K562 (cell line): Measurements from ENCODE around the gene MOB1B. TPM values are rescaled to one million over a fixed set of nuclear protein-coding genes. Genes with fewer than 3 reads are reported as not detected.

ENCODE experiments used
- CBX1 ChIP-seq: sonication (generic); IDR thresholded peaks from 2 replicates; pipeline ENCODE4 v1.6.1; 2016; ENCODE audit warnings: antibody characterized with exemption, low read depth, mild to moderate bottlenecking
- ELK1 ChIP-seq: sonication (generic); formaldehyde crosslinking; IDR thresholded peaks from 2 replicates; pipeline ENCODE4 v1.8.1; 2022; ENCODE audit warnings: missing genetic modification reagents
- FIP1L1 ChIP-seq: fragments of 200-400 bp; formaldehyde crosslinking; IDR thresholded peaks from 2 replicates; pipeline ENCODE4 v1.6.1; 2018; ENCODE audit warnings: mild to moderate bottlenecking, low read depth, low read length; ENCODE audit not compliant: poor library complexity, severe bottlenecking
- FOXA3 ChIP-seq, 2 experiments: fragments of 450-650 bp in 1 of 2; sonication (generic) in 1 of 2; formaldehyde crosslinking; IDR thresholded peaks in 1 of 2; conservative IDR thresholded peaks in 1 of 2; 2 replicates each; pipeline versions ENCODE4 v1.4.0 to v1.8.0; 2020 to 2022; ENCODE audit warnings: mild to moderate bottlenecking in 2 of 2, missing genetic modification reagents in 1 of 2
- HIVEP1 ChIP-seq: fragments of 250-450 bp; sonication (Bioruptor Pico); IDR thresholded peaks from 2 replicates; pipeline ENCODE4 v1.4.0; 2020; ENCODE audit warnings: mild to moderate bottlenecking
- MTA3 ChIP-seq: fragments of 450-650 bp; formaldehyde crosslinking; IDR thresholded peaks from 2 replicates; pipeline ENCODE4 v1.6.1; 2017; ENCODE audit warnings: mild to moderate bottlenecking, borderline replicate concordance
- MXI1 ChIP-seq: IDR thresholded peaks from 2 replicates; pipeline ENCODE4 v1.6.1; 2011; ENCODE audit warnings: low read depth, mild to moderate bottlenecking, improper control_type of control experiment, low read length
- PHF20 ChIP-seq: fragments of 450-650 bp; IDR thresholded peaks from 2 replicates; pipeline ENCODE4 v1.6.1; 2018; ENCODE audit not compliant: partially characterized antibody
- POLR2AphosphoS2 ChIP-seq: IDR thresholded peaks from 2 replicates; pipeline ENCODE4 v1.6.1; 2012; ENCODE audit warnings: low read length, improper control_type of control experiment
- POLR2G ChIP-seq: fragments of 200-400 bp; formaldehyde crosslinking; IDR thresholded peaks from 2 replicates; pipeline ENCODE4 v1.6.1; 2017; ENCODE audit warnings: low read depth, mild to moderate bottlenecking, antibody characterized with exemption, low read length, moderate library complexity
- RREB1 ChIP-seq: fragments of 250-450 bp; sonication (Bioruptor Pico); IDR thresholded peaks from 2 replicates; pipeline ENCODE4 v1.4.0; 2020
- ZBTB2 ChIP-seq: fragments of 450-650 bp; IDR thresholded peaks from 2 replicates; pipeline ENCODE4 v1.6.1; 2016; ENCODE audit warnings: antibody characterized with exemption
- ZNF165 ChIP-seq: fragments of 250-450 bp; sonication (Bioruptor Pico); IDR thresholded peaks from 2 replicates; pipeline ENCODE4 v1.4.0; 2020; ENCODE audit warnings: borderline replicate concordance
- ZNF280A ChIP-seq: fragments of 450-650 bp; IDR thresholded peaks from 2 replicates; pipeline ENCODE4 v1.6.1; 2018; ENCODE audit warnings: mild to moderate bottlenecking, low read depth; ENCODE audit not compliant: partially characterized antibody
- polyA plus RNA-seq, 8 experiments: library from polyadenylated mRNA; depleted of rRNA in 4 of 8; stranded (reverse) in 5 of 8; unstranded in 3 of 8; fragments of >200 nt; fragmentation: Nextera tagmentation in 2 of 8; fragmentation: Illumina TruSeq in 1 of 8; extraction: Ambion mirVana in 2 of 8; extraction: Trizol in 1 of 8; gene quantifications; 2 replicates each; pipeline versions ENCODE4 v1.2.1 to v1.2.3, GENCODE V29; 2011 to 2014; ENCODE audit warnings: inconsistent platforms in 1 of 8, missing spikeins in 1 of 8
- total RNA-seq, 7 experiments: library from RNA; depleted of rRNA in 6 of 7; stranded (reverse); fragments of >200 nt in 6 of 7; fragmentation: Illumina TruSeq in 2 of 7; extraction: Trizol in 2 of 7; gene quantifications; 2 replicates each; pipeline versions ENCODE4 v1.2.1 to v1.2.3, GENCODE V29; 2011 to 2021; ENCODE audit warnings: low replicate concordance in 1 of 7

The MOB1B gene
- total and polyA plus RNA-seq, 9 of the 15 experiments (the other 6 are each of a cell fraction or from before 2014, with no cell fraction given): 8.4 to 37.8 (median 19.0) TPM

GRCh38 chr4:70993181-70994068 lies 91.3 kb downstream of the MOB1B start, which contains the start of gene DCK (continued):
- no peak for TF ChIP-seq RREB1 (CRISPR knock-in tag)
- TF ChIP-seq FOXA3 (CRISPR knock-in tag; conservative IDR thresholded peaks at IDR 0.05 in 1 of 2, IDR thresholded peaks at IDR 0.05 in 1 of 2): no peak
- no peak for TF ChIP-seq MXI1
- no peak for TF ChIP-seq HIVEP1
- TF ChIP-seq PHF20: peak; percentile 89
- TF ChIP-seq CBX1: peak; percentile 76; the same call in 1 of the 2 replicates
- peak; percentile 72; the same call in 1 of the 2 replicates for TF ChIP-seq POLR2AphosphoS2
- TF ChIP-seq ZBTB2: no peak
- peak; percentile 73; the same call in 1 of the 2 replicates for TF ChIP-seq MTA3
- TF ChIP-seq ZNF165: no peak
- TF ChIP-seq ELK1 (CRISPR knock-in tag): no peak
- peak; percentile 95 for TF ChIP-seq POLR2G
- TF ChIP-seq FIP1L1: peak; percentile 83
- TF ChIP-seq ZNF280A: no peak
